MCF 10A (cell line): ENCODE data around the gene CYB561A3. TPM values are rescaled to one million over a fixed set of nuclear protein-coding genes. Genes with fewer than 3 reads are reported as not detected.

Experiments used
- BruUV-seq: library from RNA; stranded (reverse); fragments of 400-500 nt; replicated peaks from 2 replicates; lab custom pipeline; 2021; lab: Mats Ljungman, UMichigan
- CTCF ChIA-PET: fragments of 300-600 bp; sonication (Branson Sonifier 250); formaldehyde crosslinking; extraction: SDS; loops from one replicate; lab custom pipeline; 2021; ENCODE audit warnings: antibody characterized with exemption, inconsistent platforms; lab: Yijun Ruan, JAX
- POLR2A ChIA-PET: fragments of 300-600, 350-650 bp; sonication (Branson Sonifier 250); formaldehyde crosslinking; extraction: SDS; loops from one replicate; lab custom pipeline; 2020; ENCODE audit warnings: antibody characterized with exemption, inconsistent platforms; lab: Yijun Ruan, JAX
- DNase-seq: peaks from one replicate; pipeline ENCODE4 v3.0.0-alpha.2; 2018; ENCODE audit not compliant: unreplicated experiment
- H3K27ac Mint-ChIP-seq: one replicate; pipeline ENCODE4 v1.8.0; 2022; ENCODE audit warnings: mild to moderate bottlenecking, low read depth, mixed read lengths; ENCODE audit not compliant: unreplicated experiment
- H3K27me3 Mint-ChIP-seq: one replicate; pipeline ENCODE4 v1.8.0; 2022; ENCODE audit warnings: mixed read lengths; ENCODE audit not compliant: insufficient read depth, unreplicated experiment
- H3K36me3 Mint-ChIP-seq: one replicate; pipeline ENCODE4 v1.8.0; 2022; ENCODE audit warnings: mild to moderate bottlenecking, moderate library complexity, mixed read lengths; ENCODE audit not compliant: insufficient read depth, unreplicated experiment
- H3K4me1 Mint-ChIP-seq: one replicate; pipeline ENCODE4 v1.8.0; 2022; ENCODE audit warnings: mixed read lengths; ENCODE audit not compliant: insufficient read depth, unreplicated experiment
- H3K4me3 Mint-ChIP-seq: one replicate; pipeline ENCODE4 v1.8.0; 2022; ENCODE audit warnings: mild to moderate bottlenecking, moderate library complexity, mixed read lengths; ENCODE audit not compliant: unreplicated experiment
- H3K9me3 Mint-ChIP-seq: one replicate; pipeline ENCODE4 v1.8.0; 2022; ENCODE audit warnings: mixed read lengths; ENCODE audit not compliant: unreplicated experiment
- intact Hi-C: fragments of 100-400 bp; cut with micrococcal nuclease; formaldehyde crosslinking; loops from 2 replicates; pipeline ENCODE4 v1.14.1; 2022
- total RNA-seq: library from RNA; stranded (reverse); gene quantifications from 2 replicates; pipeline ENCODE4 v1.2.3, GENCODE V29; 2022
- TF ChIP-seq, protein P1 (sequence below): fragments of 200-600 bp; IDR thresholded peaks from one replicate; pipeline ENCODE4 v1.8.0; 2022; ENCODE audit warnings: antibody characterized with exemption, mild to moderate bottlenecking; ENCODE audit not compliant: unreplicated experiment

Gene CYB561A3
- total RNA-seq, 1 experiment from 2014 or later = 28.4 TPM

- TF ChIP-seq, protein P1, sequence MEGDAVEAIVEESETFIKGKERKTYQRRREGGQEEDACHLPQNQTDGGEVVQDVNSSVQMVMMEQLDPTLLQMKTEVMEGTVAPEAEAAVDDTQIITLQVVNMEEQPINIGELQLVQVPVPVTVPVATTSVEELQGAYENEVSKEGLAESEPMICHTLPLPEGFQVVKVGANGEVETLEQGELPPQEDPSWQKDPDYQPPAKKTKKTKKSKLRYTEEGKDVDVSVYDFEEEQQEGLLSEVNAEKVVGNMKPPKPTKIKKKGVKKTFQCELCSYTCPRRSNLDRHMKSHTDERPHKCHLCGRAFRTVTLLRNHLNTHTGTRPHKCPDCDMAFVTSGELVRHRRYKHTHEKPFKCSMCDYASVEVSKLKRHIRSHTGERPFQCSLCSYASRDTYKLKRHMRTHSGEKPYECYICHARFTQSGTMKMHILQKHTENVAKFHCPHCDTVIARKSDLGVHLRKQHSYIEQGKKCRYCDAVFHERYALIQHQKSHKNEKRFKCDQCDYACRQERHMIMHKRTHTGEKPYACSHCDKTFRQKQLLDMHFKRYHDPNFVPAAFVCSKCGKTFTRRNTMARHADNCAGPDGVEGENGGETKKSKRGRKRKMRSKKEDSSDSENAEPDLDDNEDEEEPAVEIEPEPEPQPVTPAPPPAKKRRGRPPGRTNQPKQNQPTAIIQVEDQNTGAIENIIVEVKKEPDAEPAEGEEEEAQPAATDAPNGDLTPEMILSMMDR = no peak
- no peaks in the 10 kb centered on the region for H3K27me3 Mint-ChIP-seq
- peaks cover 14% of the 10 kb centered on the region for H3K4me1 Mint-ChIP-seq
- no peaks in the 10 kb centered on the region for H3K9me3 Mint-ChIP-seq
- no peak overlapping the region for H3K4me3 Mint-ChIP-seq
- POLR2A ChIA-PET = interaction anchor here (1.2 to 10.7 kb wide), 5 partner anchors 23 to 76 kb away, joined by 3 to 220 read pairs (median 14); partner anchors contain the start of genes CYB561A3, TMEM138 and TMEM216
- H3K27ac Mint-ChIP-seq = no peak overlapping the region
- CTCF ChIA-PET = interaction anchor here (0.6 to 10.1 kb wide), 9 partner anchors 7 to 98 kb away, joined by 3 to 439 read pairs (median 24); partner anchors contain the start of genes CYB561A3, TMEM138 and TMEM216
- no peak for DNase-seq
- no TSS peak for BruUV-seq
- intact Hi-C loops = loop anchor here (10.0 kb wide), 1 partner anchor 83 kb away; no protein-coding TSS in a partner anchor
- H3K36me3 Mint-ChIP-seq = peaks cover 30% of the 10 kb centered on the region
These were observed 23.8 kb downstream of the CYB561A3 start for GRCh38 chr11:61337706-61338470.

DNA sequence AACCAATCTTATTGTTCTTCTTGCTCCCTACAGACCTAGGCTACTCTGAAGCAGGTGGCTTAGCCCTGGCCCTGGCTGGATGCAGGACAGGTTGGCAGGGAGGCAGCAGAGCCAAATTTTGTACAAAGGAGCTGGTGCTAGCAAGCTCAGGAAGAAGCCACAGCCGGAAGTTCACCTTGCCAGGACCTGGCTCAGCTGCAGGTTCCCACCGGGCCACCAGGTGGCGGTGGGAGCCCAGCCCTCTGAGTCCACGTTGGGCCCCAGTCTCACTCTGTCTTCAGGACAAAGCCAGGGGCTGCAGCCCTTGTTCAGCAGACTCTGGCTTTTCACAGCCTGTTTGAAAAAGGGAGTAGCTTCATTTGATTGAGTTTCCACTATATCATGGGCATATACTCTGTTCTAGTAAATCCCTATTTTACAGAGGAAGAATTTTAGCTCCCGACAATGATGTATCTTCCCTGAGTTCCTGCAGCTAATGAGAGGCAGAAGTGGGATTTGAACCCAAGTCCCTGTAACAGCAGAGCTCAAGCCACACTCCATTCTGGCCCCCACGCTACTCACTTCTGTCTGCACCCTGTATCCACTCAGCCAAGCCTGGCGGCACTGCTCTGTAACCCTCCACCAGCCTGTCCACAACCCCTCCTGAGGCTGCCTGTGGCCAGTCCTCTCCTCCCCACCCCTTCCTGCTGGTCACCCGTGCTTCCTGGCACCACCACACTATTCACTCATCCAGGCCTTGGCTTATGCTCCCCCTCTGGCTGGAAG lies 25.3 kb downstream of the CYB561A3 start:
- ChIA-PET POLR2A (interaction anchor here (0.6 to 10.7 kb wide), 20 partner anchors 8 to 1263 kb away, joined by 3 to 220 read pairs (median 5); partner anchors contain the start of genes CPSF7, CYB561A3, SDHAF2 and TMEM138), CTCF (interaction anchor here (0.6 to 10.1 kb wide), 42 partner anchors 8 to 327 kb away, joined by 3 to 439 read pairs (median 4); partner anchors contain the start of genes CYB561A3, TMEM138 and TMEM216)
- no TSS peak for BruUV-seq
- Mint-ChIP-seq H3K4me3 (no peak overlapping the region), H3K27me3 (no peaks in the 10 kb centered on the region), H3K4me1 (peaks cover 20% of the 10 kb centered on the region), H3K36me3 (peaks cover 21% of the 10 kb centered on the region), H3K9me3 (no peaks in the 10 kb centered on the region), H3K27ac (no peak overlapping the region)
- TF ChIP-seq, protein P1 = peak; percentile 92
- intact Hi-C loops = loop anchor here (1.0 to 10.0 kb wide), 2 partner anchors 49 to 82 kb away; no protein-coding TSS in a partner anchor
- DNase-seq = peak; percentile 83

DNA sequence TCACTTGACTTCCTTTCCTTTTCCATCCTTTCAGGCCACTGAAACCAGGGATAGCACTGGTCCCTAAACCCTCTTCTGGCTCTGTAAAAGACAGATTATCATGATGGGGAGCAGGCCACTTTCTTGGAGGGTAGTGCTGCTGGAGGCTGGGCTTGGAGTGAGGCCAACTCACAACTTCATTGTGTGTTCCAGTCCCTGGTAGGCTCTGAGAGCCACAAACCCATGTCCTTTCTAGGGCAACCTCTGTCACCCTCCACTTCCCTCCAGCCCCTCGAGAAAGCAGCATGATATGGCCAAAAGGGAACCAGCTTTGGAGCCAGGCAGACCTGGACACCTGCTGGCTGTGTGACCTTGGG lies 26.3 kb downstream of the CYB561A3 start:
- BruUV-seq = no TSS peak
- peaks cover 28% of the 10 kb centered on the region for H3K36me3 Mint-ChIP-seq
- ChIA-PET POLR2A (interaction anchor here (0.9 to 10.7 kb wide), 11 partner anchors 9 to 111 kb away, joined by 3 to 220 read pairs (median 9); partner anchors contain the start of genes CPSF7, CYB561A3, SDHAF2 and TMEM138), CTCF (interaction anchor here (1.0 to 10.1 kb wide), 20 partner anchors 7 to 303 kb away, joined by 3 to 439 read pairs (median 14); partner anchors contain the start of genes CYB561A3, TMEM138 and TMEM216)
- no peak overlapping the region for H3K27ac Mint-ChIP-seq
- H3K9me3 Mint-ChIP-seq = no peaks in the 10 kb centered on the region
- no peak overlapping the region for H3K4me3 Mint-ChIP-seq
- intact Hi-C loops = loop anchor here (10.0 kb wide), 1 partner anchor 81 kb away; no protein-coding TSS in a partner anchor
- H3K4me1 Mint-ChIP-seq = peaks cover 27% of the 10 kb centered on the region
- H3K27me3 Mint-ChIP-seq = no peaks in the 10 kb centered on the region
- DNase-seq = no peak
- TF ChIP-seq, protein P1 = no peak
